HL-60 (cell line): ENCODE measurements around the gene POR.

Experiments
- CTCF ChIP-seq: IDR thresholded peaks from one replicate; pipeline ENCODE4 v1.5.1; 2011; ENCODE audit warnings: low read length, control low read depth, inconsistent platforms; ENCODE audit not compliant: insufficient read depth
- SPI1 ChIP-seq: IDR thresholded peaks from 2 replicates; pipeline ENCODE4 v1.6.1; 2012; ENCODE audit warnings: low read depth, mild to moderate bottlenecking, borderline replicate concordance

- TF ChIP-seq CTCF (no peak), SPI1 (no peak)
Observed at GRCh38 chr7:75987026-75987804, 72.3 kb downstream of the POR start.
